Lung (tissue), 12 donors: ENCODE measurements around the gene HEATR3. TPM values are rescaled to one million over a fixed set of nuclear protein-coding genes. Genes with fewer than 3 reads are reported as not detected.

Experiments used
- ATAC-seq: fragments of 200-7000 bp; cut with Tn5 transposase; one replicate; pipeline ENCODE4 v1.9.1; 2020; ENCODE audit warnings: moderate number of reproducible peaks; ENCODE audit not compliant: insufficient read depth, low FRiP score
- DNase-seq, 3 donors: peaks; one replicate each; pipeline ENCODE4 v3.0.0-alpha.2; 2013 to 2017
- H3K27ac ChIP-seq, 2 donors: one replicate each; pipeline ENCODE4 v1.5.1; 2013; ENCODE audit warnings: mild to moderate bottlenecking in 2 of 2, moderate library complexity in 2 of 2, control low read depth in 1 of 2, inconsistent platforms in 1 of 2, low read depth in 1 of 2, low read length in 1 of 2
- H3K27me3 ChIP-seq, 3 donors: one replicate each; pipeline ENCODE4 v1.5.1; 2013; ENCODE audit warnings: low read length in 2 of 3; ENCODE audit not compliant: control insufficient read depth in 3 of 3, insufficient read depth in 3 of 3
- H3K36me3 ChIP-seq, 4 donors: one replicate each; pipeline ENCODE4 v1.5.1; 2013; ENCODE audit warnings: low read length in 4 of 4, mild to moderate bottlenecking in 1 of 4, moderate library complexity in 1 of 4; ENCODE audit not compliant: control insufficient read depth in 4 of 4, insufficient read depth in 4 of 4
- H3K4me1 ChIP-seq, 5 donors: one replicate each; pipeline ENCODE4 v1.5.1; 2013; ENCODE audit warnings: low read length in 5 of 5, mild to moderate bottlenecking in 2 of 5, moderate library complexity in 1 of 5; ENCODE audit not compliant: control insufficient read depth in 5 of 5, insufficient read depth in 5 of 5
- H3K4me3 ChIP-seq: one replicate; pipeline ENCODE4 v1.5.1; 2013; ENCODE audit warnings: mild to moderate bottlenecking, control low read depth, moderate library complexity
- H3K9ac ChIP-seq, 2 donors: one replicate each; pipeline ENCODE4 v1.5.1; 2013; ENCODE audit warnings: low read length in 2 of 2, control low read depth in 1 of 2; ENCODE audit not compliant: insufficient read depth in 1 of 2
- H3K9me3 ChIP-seq, 4 donors: one replicate each; pipeline ENCODE4 v1.5.1; 2013; ENCODE audit warnings: low read length in 3 of 4, mild to moderate bottlenecking in 1 of 4, moderate library complexity in 1 of 4; ENCODE audit not compliant: control insufficient read depth in 4 of 4, insufficient read depth in 3 of 4
- CTCF ChIP-seq: IDR thresholded peaks from 2 replicates; pipeline ENCODE4 v1.5.1; 2012; ENCODE audit warnings: mild to moderate bottlenecking; ENCODE audit errors: control extremely low read depth, extremely low read depth
- WGBS, 2 donors: extraction: QIAGEN DNeasy Blood & Tissue Kit; methylation state at CpG; one replicate each; pipeline ENCODE4 v1.1.7; 2013; 5-methylcytosine and 5-hydroxymethylcytosine counted together
- polyA plus RNA-seq, 2 donors: library from polyadenylated mRNA; stranded (reverse); fragments of 200-250 nt; gene quantifications; one replicate each; pipeline ENCODE4 v1.2.1, GENCODE V29; 2013
- total RNA-seq, 2 donors: library from RNA; depleted of rRNA in 1 of 2; stranded (reverse); fragments of >200 nt in 1 of 2; gene quantifications; one replicate each; pipeline ENCODE4 v1.2.1, GENCODE V29; 2014 to 2021
- donor health status: control.
- donor health status: control.
- donor health status: Bipolar disorder and iron deficiency.
- donor health status: healthy.
- donor health status: DM: yes; HTN: yes; CAD: no.

Gene HEATR3
- total and polyA plus RNA-seq, 4 donors = 8.7 to 29.9 (median 14.1) TPM

DNA sequence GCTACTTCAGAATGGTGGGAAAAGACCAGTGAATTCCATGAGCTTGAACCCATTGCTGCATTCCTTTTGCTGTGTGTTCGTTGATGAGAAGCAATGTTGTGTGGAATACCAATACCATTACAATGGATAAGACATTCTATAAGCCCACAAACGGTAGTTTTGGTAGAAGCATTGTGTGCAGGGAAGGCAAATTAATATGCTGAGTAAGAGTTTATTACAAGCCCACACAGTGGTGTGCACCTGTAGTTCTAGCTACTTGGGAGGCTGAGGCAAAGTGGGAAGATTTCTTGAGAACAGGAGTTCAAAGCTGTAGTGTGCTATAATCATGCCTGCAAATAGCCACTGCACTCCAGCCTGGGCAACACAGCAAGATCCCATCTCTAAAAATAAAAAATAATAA lies 67.4 kb downstream of the HEATR3 start:
- Histone ChIP-seq H3K4me1 (no peaks in the 10 kb centered on the region), H3K27me3 (no peaks in the 10 kb centered on the region), H3K27ac (no peak overlapping the region), H3K4me3 (no peak overlapping the region), H3K9me3 (no peaks in the 10 kb centered on the region), H3K36me3 (no peaks in the 10 kb centered on the region), H3K9ac (no peak overlapping the region)
- no peak for DNase-seq
- no peak for ATAC-seq
- 66 to 86% methylated on average over 2 of the region's 2 CpGs for WGBS, 2 donors
- TF ChIP-seq CTCF = no peak

GRCh38 chr16:50136399-50136798 lies 70.6 kb downstream of the HEATR3 start:
- H3K27me3 ChIP-seq = no peaks in the 10 kb centered on the region
- no peak overlapping the region for H3K9ac ChIP-seq
- no peak for TF ChIP-seq CTCF
- H3K27ac ChIP-seq = no peak overlapping the region
- no peaks in the 10 kb centered on the region for H3K36me3 ChIP-seq
- no peaks in the 10 kb centered on the region for H3K9me3 ChIP-seq
- no peak overlapping the region for H3K4me3 ChIP-seq
- ATAC-seq (no peak), DNase-seq (no peak)
- no peaks in the 10 kb centered on the region for H3K4me1 ChIP-seq

- DNase-seq = no peak
- Histone ChIP-seq H3K36me3 (no peaks in the 10 kb centered on the region), H3K9me3 (no peaks in the 10 kb centered on the region), H3K4me3 (no peak overlapping the region), H3K27ac (no peak overlapping the region), H3K9ac (no peak overlapping the region), H3K4me1 (no peaks in the 10 kb centered on the region), H3K27me3 (no peaks in the 10 kb centered on the region)
- no peak for ATAC-seq
- TF ChIP-seq CTCF = no peak
- 96 to 98% methylated on average over 3 of the region's 3 CpGs for WGBS, 2 donors
These were observed 71.5 kb downstream of the HEATR3 start for GRCh38 chr16:50137268-50137667.

DNA sequence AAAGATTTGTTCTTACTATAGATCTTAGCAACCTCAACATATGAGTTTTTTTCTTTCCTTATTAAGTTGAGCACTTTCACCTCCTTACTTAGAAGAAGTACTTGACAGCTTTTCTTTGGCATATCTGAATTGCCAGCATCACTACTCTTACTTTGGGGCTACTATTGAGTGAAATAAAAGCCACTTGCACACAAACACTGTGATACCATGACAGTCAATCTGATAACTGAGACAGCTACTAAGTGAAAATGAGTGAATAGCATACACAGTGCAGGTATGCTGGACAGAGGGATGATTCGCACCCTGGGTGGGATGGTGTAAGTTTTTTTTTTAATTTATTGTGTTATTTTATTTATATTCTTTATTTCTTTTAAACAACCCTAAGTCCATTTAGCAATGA lies 73.8 kb downstream of the HEATR3 start:
- Histone ChIP-seq H3K4me3 (no peak overlapping the region), H3K27ac (no peak overlapping the region), H3K4me1 (no peaks in the 10 kb centered on the region), H3K27me3 (no peaks in the 10 kb centered on the region), H3K9me3 (no peaks in the 10 kb centered on the region), H3K9ac (no peak overlapping the region), H3K36me3 (no peaks in the 10 kb centered on the region)
- WGBS, 2 donors = 93 to 100% methylated on average over 1 of the region's 1 CpG
- ATAC-seq (no peak), DNase-seq (no peak)
- TF ChIP-seq CTCF = no peak
